Nephron (organoid): ENCODE measurements around the gene PLAAT2.

ENCODE experiments used
- H3K27ac Mint-ChIP-seq, 3 experiments: 2 replicates each; pipeline ENCODE4 v1.8.0; 2020; ENCODE audit warnings: mixed read lengths in 3 of 3, mild to moderate bottlenecking in 2 of 3, moderate library complexity in 1 of 3
- H3K27me3 Mint-ChIP-seq: 2 replicates; pipeline ENCODE4 v1.8.0; 2021; ENCODE audit warnings: low read depth, mild to moderate bottlenecking, moderate library complexity, mixed read lengths
- H3K36me3 Mint-ChIP-seq: 2 replicates; pipeline ENCODE4 v1.8.0; 2020; ENCODE audit warnings: low read depth, mixed read lengths
- H3K4me1 Mint-ChIP-seq: 2 replicates; pipeline ENCODE4 v1.8.0; 2020; ENCODE audit warnings: mixed read lengths
- H3K4me3 Mint-ChIP-seq, 3 experiments: 2 replicates each; pipeline ENCODE4 v1.8.0; 2020; ENCODE audit warnings: mild to moderate bottlenecking in 3 of 3, mixed read lengths in 3 of 3, moderate library complexity in 2 of 3
- H3K9me3 Mint-ChIP-seq: 2 replicates; pipeline ENCODE4 v1.8.0; 2020; ENCODE audit warnings: mixed read lengths
- TF ChIP-seq, protein P1 (sequence below), 3 experiments: fragments of 200-600 bp; sonication (generic); IDR thresholded peaks; one replicate each; pipeline ENCODE4 v1.5.0; 2021; ENCODE audit warnings: antibody characterized with exemption in 3 of 3; ENCODE audit not compliant: unreplicated experiment in 3 of 3

PLAAT2 gene

DNA sequence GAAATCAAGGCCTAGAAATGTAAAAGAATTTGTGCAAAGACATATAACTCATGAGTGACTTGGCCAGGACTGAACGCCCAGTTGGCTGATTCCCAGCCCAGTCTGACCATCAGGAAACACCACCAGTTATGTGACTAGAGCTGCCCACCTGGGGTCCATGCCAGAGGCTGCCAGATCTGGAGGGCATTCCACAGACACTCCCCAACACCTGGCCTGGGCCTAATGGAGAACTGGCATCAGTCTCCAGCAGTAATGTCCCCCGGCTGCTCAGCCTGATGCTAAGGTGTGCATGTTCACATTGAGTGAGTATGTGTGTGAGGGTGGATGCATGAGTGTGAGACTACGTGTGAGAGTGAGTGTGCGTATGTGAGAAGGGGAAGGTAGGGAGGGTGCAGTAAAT lies 35.4 kb upstream of the PLAAT2 start:
- TF ChIP-seq, protein P1, sequence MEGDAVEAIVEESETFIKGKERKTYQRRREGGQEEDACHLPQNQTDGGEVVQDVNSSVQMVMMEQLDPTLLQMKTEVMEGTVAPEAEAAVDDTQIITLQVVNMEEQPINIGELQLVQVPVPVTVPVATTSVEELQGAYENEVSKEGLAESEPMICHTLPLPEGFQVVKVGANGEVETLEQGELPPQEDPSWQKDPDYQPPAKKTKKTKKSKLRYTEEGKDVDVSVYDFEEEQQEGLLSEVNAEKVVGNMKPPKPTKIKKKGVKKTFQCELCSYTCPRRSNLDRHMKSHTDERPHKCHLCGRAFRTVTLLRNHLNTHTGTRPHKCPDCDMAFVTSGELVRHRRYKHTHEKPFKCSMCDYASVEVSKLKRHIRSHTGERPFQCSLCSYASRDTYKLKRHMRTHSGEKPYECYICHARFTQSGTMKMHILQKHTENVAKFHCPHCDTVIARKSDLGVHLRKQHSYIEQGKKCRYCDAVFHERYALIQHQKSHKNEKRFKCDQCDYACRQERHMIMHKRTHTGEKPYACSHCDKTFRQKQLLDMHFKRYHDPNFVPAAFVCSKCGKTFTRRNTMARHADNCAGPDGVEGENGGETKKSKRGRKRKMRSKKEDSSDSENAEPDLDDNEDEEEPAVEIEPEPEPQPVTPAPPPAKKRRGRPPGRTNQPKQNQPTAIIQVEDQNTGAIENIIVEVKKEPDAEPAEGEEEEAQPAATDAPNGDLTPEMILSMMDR (IDR thresholded peaks at IDR 0.05; ENCODE audit: unreplicated experiment in 3 of 3) = no peak
- H3K4me3 Mint-ChIP-seq = no peak overlapping the region
- peaks cover 6% of the 10 kb centered on the region for H3K27me3 Mint-ChIP-seq
- H3K4me1 Mint-ChIP-seq = peaks cover 12% of the 10 kb centered on the region
- no peaks in the 10 kb centered on the region for H3K9me3 Mint-ChIP-seq
- H3K36me3 Mint-ChIP-seq = no peaks in the 10 kb centered on the region
- H3K27ac Mint-ChIP-seq = no peak overlapping the region

DNA sequence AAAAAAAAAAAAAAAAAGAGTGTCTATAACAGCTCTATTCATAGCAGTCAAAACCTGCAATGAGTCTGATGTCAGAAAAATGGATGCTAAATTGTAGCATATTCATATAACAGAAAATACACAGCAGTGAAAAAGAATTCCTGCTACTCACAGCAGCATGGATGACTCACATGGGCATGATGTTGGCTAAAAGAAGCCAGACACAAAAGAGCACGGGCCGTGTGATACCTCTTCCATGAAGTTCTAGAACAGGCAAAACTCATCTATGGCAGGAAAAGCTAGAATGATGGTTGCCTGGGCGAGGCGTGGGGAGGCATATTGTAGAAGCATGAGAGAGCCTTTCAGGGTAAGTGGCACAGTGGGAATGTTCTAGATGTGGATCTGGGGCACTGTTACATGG lies 32.1 kb upstream of the PLAAT2 start:
- H3K4me3 Mint-ChIP-seq = no peak overlapping the region
- H3K9me3 Mint-ChIP-seq = no peaks in the 10 kb centered on the region
- H3K27ac Mint-ChIP-seq = no peak overlapping the region
- H3K27me3 Mint-ChIP-seq = peaks cover 12% of the 10 kb centered on the region
- TF ChIP-seq, protein P1 (IDR thresholded peaks at IDR 0.05; ENCODE audit: unreplicated experiment in 3 of 3) = no peak
- H3K36me3 Mint-ChIP-seq = no peaks in the 10 kb centered on the region
- H3K4me1 Mint-ChIP-seq = no peaks in the 10 kb centered on the region

DNA sequence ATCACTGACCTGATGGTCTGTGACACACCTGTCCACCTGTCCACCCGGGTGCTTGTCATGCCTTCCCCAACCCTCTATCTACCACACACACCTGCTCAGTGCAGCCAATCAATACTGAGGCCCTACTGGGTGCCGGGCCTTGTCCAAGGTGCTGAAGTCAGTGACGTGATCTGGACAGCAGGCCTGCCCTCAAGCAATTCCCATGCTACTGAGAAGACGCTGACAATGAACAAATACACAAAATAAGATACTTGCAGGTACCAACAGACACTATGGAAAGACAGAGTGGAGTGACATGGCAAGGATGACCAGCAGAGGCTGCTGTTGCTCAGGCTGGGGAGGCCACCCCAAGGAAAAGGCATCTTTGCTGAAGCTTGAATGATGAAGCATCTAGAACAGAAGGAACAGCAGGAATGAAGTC lies 29.8 kb upstream of the PLAAT2 start:
- no peaks in the 10 kb centered on the region for H3K4me1 Mint-ChIP-seq
- no peak overlapping the region for H3K4me3 Mint-ChIP-seq

DNA sequence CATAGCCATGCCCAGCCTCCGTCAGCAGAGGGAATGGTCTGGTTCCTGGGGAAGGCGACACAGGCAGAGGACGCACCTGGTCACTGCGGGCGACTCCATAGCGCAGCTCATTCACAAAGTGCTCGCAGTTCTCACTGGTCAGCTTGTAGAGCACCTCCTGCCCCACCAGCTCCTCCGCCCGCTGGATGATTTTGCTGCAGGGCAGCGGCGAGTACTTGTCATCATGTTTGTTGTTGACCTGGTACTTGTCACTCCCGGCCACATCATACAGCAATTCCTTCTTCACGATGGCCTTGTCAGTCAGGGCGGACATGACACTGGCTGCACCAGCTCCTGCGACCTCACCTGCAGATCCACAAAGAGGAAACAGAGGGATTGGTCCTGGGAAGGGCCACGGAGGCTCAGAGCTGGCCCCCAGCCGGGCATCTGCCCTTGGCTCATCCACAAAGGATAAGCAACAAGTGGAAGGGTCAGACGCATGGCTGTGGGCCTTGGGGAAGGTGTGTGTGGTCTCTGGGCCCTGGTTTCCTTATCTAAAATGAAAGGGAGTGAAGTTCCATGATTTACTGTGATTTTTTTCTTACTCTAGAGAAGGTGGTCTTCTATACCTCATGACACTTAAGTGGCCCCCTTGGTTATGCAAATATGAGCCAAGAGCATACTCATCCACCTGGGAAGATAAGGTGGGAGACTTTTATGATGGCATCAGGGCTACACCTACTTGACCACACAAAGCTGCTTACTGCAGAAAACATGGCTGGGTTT lies 27.0 kb upstream of the PLAAT2 start:
- TF ChIP-seq, protein P1 (IDR thresholded peaks at IDR 0.05; ENCODE audit: unreplicated experiment in 3 of 3) = no peak
- Mint-ChIP-seq H3K36me3 (no peaks in the 10 kb centered on the region), H3K4me3 (no peak overlapping the region), H3K27me3 (peaks cover 9% of the 10 kb centered on the region), H3K4me1 (no peaks in the 10 kb centered on the region), H3K9me3 (no peaks in the 10 kb centered on the region), H3K27ac (no peak overlapping the region)

More for the DNA sequence above, 29.8 kb upstream of the PLAAT2 start:
- Mint-ChIP-seq H3K27me3 (peaks cover 6% of the 10 kb centered on the region), H3K9me3 (no peaks in the 10 kb centered on the region), H3K36me3 (no peaks in the 10 kb centered on the region), H3K27ac (no peak overlapping the region)
- TF ChIP-seq, protein P1 (IDR thresholded peaks at IDR 0.05; ENCODE audit: unreplicated experiment in 3 of 3) = peak in 1 of 3 experiments; percentile 12

DNA sequence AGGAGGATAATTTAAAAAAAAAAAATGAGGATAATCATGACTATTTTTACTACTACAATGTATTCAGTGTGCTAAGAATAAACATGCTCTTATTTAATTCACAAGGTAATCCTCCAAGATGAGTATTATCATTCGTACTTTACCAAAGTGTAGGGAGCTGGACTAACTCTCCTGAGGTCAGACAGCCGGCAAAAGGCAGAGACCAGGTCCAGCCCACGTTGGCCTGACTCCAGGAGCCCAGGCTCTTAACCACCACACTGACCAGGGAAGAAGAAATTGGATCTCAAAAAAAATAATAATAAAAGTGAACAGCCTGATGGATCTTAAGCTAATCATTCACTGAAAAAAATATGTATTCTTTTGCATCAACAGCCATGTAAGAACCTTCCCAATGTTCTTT lies 25.8 kb upstream of the PLAAT2 start:
- Mint-ChIP-seq H3K27me3 (peaks cover 9% of the 10 kb centered on the region), H3K4me3 (no peak overlapping the region), H3K4me1 (no peaks in the 10 kb centered on the region), H3K36me3 (no peaks in the 10 kb centered on the region), H3K9me3 (no peaks in the 10 kb centered on the region), H3K27ac (no peak overlapping the region)
- TF ChIP-seq, protein P1 (IDR thresholded peaks at IDR 0.05; ENCODE audit: unreplicated experiment in 3 of 3) = no peak
